ENCODE results near the gene PDE4C.

PDE4C gene

DNA sequence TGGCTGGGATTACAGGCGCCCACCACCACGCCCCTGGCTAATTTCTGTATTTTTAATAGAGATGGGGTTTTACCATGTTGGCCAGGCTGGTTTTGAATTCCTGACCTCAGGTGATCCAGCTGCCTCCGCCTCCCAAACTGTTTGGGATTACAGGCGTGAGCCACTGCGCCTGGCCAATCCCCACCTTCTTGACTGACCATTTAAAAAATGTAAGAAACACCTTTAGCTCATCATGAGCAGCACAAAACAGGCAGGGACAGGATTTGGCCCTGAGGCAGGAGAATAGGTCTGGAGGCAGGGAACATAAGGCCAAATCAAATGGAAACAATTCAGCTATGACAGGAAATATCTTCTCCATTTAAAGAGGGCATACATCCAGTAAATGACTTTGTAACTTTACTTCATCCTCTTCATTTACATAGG, 34.6 kb downstream of the PDE4C start (continued):
- TF ChIP-seq, protein P1, sequence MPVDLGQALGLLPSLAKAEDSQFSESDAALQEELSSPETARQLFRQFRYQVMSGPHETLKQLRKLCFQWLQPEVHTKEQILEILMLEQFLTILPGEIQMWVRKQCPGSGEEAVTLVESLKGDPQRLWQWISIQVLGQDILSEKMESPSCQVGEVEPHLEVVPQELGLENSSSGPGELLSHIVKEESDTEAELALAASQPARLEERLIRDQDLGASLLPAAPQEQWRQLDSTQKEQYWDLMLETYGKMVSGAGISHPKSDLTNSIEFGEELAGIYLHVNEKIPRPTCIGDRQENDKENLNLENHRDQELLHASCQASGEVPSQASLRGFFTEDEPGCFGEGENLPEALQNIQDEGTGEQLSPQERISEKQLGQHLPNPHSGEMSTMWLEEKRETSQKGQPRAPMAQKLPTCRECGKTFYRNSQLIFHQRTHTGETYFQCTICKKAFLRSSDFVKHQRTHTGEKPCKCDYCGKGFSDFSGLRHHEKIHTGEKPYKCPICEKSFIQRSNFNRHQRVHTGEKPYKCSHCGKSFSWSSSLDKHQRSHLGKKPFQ (tag by site-specific recombination; IDR thresholded peaks at IDR 0.05), result no peak
- TF ChIP-seq ZNF24 (tag by site-specific recombination; IDR thresholded peaks at IDR 0.05), result no peak

- no peak for TF ChIP-seq ZSCAN5A (tag by site-specific recombination; IDR thresholded peaks at IDR 0.05)
- TF ChIP-seq WT1 (tag by site-specific recombination; IDR thresholded peaks at IDR 0.05), result no peak
- TF ChIP-seq ZNF600 (tag by site-specific recombination; IDR thresholded peaks at IDR 0.05), result no peak
- TF ChIP-seq ZNF768 (tag by site-specific recombination; IDR thresholded peaks at IDR 0.05), result no peak
- TF ChIP-seq ZSCAN23 (tag by site-specific recombination; IDR thresholded peaks at IDR 0.05), result no peak
- TF ChIP-seq ZNF529 (tag by site-specific recombination; IDR thresholded peaks at IDR 0.05; ENCODE audit: insufficient replicate concordance), result no peak
- TF ChIP-seq ZNF19 (tag by site-specific recombination; IDR thresholded peaks at IDR 0.05; ENCODE audit: low read depth), result no peak
- TF ChIP-seq GLI4 (tag by site-specific recombination; IDR thresholded peaks at IDR 0.05), result no peak
- no peak for TF ChIP-seq ZNF624 (tag by site-specific recombination; IDR thresholded peaks at IDR 0.05)
- TF ChIP-seq, protein P2, sequence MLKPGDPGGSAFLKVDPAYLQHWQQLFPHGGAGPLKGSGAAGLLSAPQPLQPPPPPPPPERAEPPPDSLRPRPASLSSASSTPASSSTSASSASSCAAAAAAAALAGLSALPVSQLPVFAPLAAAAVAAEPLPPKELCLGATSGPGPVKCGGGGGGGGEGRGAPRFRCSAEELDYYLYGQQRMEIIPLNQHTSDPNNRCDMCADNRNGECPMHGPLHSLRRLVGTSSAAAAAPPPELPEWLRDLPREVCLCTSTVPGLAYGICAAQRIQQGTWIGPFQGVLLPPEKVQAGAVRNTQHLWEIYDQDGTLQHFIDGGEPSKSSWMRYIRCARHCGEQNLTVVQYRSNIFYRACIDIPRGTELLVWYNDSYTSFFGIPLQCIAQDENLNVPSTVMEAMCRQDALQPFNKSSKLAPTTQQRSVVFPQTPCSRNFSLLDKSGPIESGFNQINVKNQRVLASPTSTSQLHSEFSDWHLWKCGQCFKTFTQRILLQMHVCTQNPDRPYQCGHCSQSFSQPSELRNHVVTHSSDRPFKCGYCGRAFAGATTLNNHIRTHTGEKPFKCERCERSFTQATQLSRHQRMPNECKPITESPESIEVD (tag by site-specific recombination; IDR thresholded peaks at IDR 0.05), result no peak
- TF ChIP-seq TCF7L2 (IDR thresholded peaks at IDR 0.05; ENCODE audit: borderline replicate concordance, low read depth, low read length), result no peak
- no peak for TF ChIP-seq ZNF843 (tag by site-specific recombination; IDR thresholded peaks at IDR 0.05)
- Histone ChIP-seq H3K36me3 (ENCODE audit: control insufficient read depth in 2 of 2, insufficient read depth in 1 of 2, low read length in 2 of 2) (no peaks in the 10 kb centered on the region; a peak in 1 of 3 replicates), H3K9me3 (ENCODE audit: control insufficient read depth, insufficient read depth, low read depth, low read length) (no peaks in the 10 kb centered on the region), H3K4me1 (ENCODE audit: control insufficient read depth, insufficient read depth, low read length) (no peaks in the 10 kb centered on the region), H3K4me3 (ENCODE audit: low read depth, low read length) (no peak overlapping the region), H3K27ac (ENCODE audit: extremely low read depth, low read depth, low read length) (no peak overlapping the region)
- ChIA-PET POLR2A (interaction anchor here (0.7 kb wide), 1 partner anchor 13 kb away, joined by 3 read pairs; no protein-coding TSS in a partner anchor), CTCF (interaction anchor here (0.6 to 2.9 kb wide), 3 partner anchors 18 to 585 kb away, joined by 4 to 16 read pairs (median 7); no protein-coding TSS in a partner anchor)
These were observed 36.0 kb downstream of the PDE4C start for GRCh38 chr19:18190278-18190677.

DNA sequence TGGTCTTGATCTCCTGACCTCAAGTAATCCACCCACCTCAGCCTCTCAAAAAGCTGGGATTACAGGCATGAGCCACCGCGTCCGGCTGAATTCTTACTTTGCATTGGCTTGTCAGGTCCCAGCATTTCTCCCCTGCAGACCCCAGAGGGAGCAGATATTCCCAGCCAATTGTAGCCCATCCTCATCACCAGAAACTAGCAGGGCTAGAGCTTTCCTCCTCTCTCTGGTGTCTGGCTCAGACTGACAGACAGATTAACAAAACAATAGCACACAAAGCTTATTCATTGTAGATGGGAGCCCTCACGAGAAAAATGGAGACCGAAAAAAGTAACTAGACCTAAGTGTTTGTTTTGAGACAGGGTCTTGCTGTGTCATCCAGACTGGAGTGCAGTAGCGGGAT, 40.7 kb downstream of the PDE4C start:
- Histone ChIP-seq H3K36me3 (ENCODE audit: control insufficient read depth in 2 of 2, insufficient read depth in 1 of 2, low read length in 2 of 2) (no peaks in the 10 kb centered on the region), H3K9me3 (ENCODE audit: control insufficient read depth, insufficient read depth, low read depth, low read length) (no peaks in the 10 kb centered on the region), H3K4me1 (ENCODE audit: control insufficient read depth, insufficient read depth, low read length) (no peaks in the 10 kb centered on the region), H3K27ac (ENCODE audit: extremely low read depth, low read depth, low read length) (no peak overlapping the region), H3K4me3 (ENCODE audit: low read depth, low read length) (no peak overlapping the region)
- ChIA-PET POLR2A (no interaction called here), CTCF (interaction anchor here (0.6 to 1.2 kb wide), 3 partner anchors 9 to 126 kb away, joined by 3 read pairs; no protein-coding TSS in a partner anchor)
- no peak for TF ChIP-seq ZNF114 (tag by site-specific recombination; IDR thresholded peaks at IDR 0.05)
- TF ChIP-seq ZNF830 (tag by site-specific recombination; IDR thresholded peaks at IDR 0.05; ENCODE audit: low read depth), result no peak
- no peak for TF ChIP-seq SCRT1 (tag by site-specific recombination; IDR thresholded peaks at IDR 0.05; ENCODE audit: borderline replicate concordance)
- TF ChIP-seq ZIC2 (tag by site-specific recombination; IDR thresholded peaks at IDR 0.05), result no peak
- no peak for TF ChIP-seq ZBTB10 (tag by site-specific recombination; IDR thresholded peaks at IDR 0.05)
- no peak for TF ChIP-seq ZNF658 (tag by site-specific recombination; IDR thresholded peaks at IDR 0.05)
- TF ChIP-seq ZNF324 (tag by site-specific recombination; IDR thresholded peaks at IDR 0.05), result no peak

Data from HEK293 (cell line).